A549 (cell line): Measurements from ENCODE around the gene RAD50. TPM values are rescaled to one million over a fixed set of nuclear protein-coding genes. Genes with fewer than 3 reads are reported as not detected.

Experiments used
- ATAC-seq, 2 experiments: fragments of 200-7000 bp in 1 of 2; fragments of >200 bp in 1 of 2; cut with Nextera tagmentation in 1 of 2; cut with Tn5 transposase in 1 of 2; 3 replicates each; pipeline versions ENCODE4 v1.8.0 to v1.9.1; 2018 to 2020; ENCODE audit warnings: mild to moderate bottlenecking in 1 of 2, moderate library complexity in 1 of 2
- CTCF ChIA-PET: fragments of 300-600 bp; sonication (Branson Sonifier 250); formaldehyde crosslinking; extraction: SDS; loops from one replicate; lab custom pipeline; 2021; ENCODE audit warnings: antibody characterized with exemption, inconsistent platforms; lab: Yijun Ruan, JAX
- POLR2A ChIA-PET: fragments of 350-600 bp; formaldehyde crosslinking; extraction: SDS; loops from one replicate; lab custom pipeline; 2021; ENCODE audit warnings: antibody characterized with exemption, inconsistent platforms; lab: Yijun Ruan, JAX
- DNase-seq, 2 experiments: peaks; one replicate each; pipeline versions ENCODE4 v3.0.0 to v3.0.0-alpha.2; 2011 to 2016; ENCODE audit warnings: low read depth in 1 of 2, low spot score in 1 of 2
- FAIRE-seq: peaks from 2 replicates; lab custom pipeline; 2011; peaks lifted over from hg19 to GRCh38; lab: Jason Lieb, UNC
- H3K27ac ChIP-seq, 2 experiments: fragments of >200 bp; sonication (Bioruptor Twin); formaldehyde crosslinking; 3 replicates each; pipeline ENCODE4 v1.5.1; 2016 to 2017
- H3K4me1 ChIP-seq: fragments of >200 bp; sonication (Bioruptor Twin); formaldehyde crosslinking; 3 replicates; pipeline ENCODE4 v1.6.1; 2016
- H3K4me2 ChIP-seq: fragments of >200 bp; sonication (Bioruptor Twin); formaldehyde crosslinking; 3 replicates; pipeline ENCODE4 v1.6.1; 2016
- H3K4me3 ChIP-seq: fragments of >200 bp; sonication (Bioruptor Twin); formaldehyde crosslinking; 3 replicates; pipeline ENCODE4 v1.5.1; 2016
- H3K9me3 ChIP-seq: fragments of >200 bp; sonication (Bioruptor Twin); formaldehyde crosslinking; 3 replicates; pipeline ENCODE4 v1.6.1; 2016
- CBX2 ChIP-seq: fragments of 200-600 bp; sonication (generic); IDR thresholded peaks from 2 replicates; pipeline ENCODE4 v1.6.1; 2016; ENCODE audit warnings: low read depth, mild to moderate bottlenecking, borderline replicate concordance
- CHD2 ChIP-seq: fragments of 150-350 bp; IDR thresholded peaks from 2 replicates; pipeline ENCODE4 v1.6.1; 2014; ENCODE audit warnings: low read length; ENCODE audit not compliant: partially characterized antibody
- EP300 ChIP-seq, 2 experiments: fragments of >200 bp; sonication (Bioruptor Twin); formaldehyde crosslinking; IDR thresholded peaks; 2 replicates in 1 of 2; 3 replicates in 1 of 2; pipeline ENCODE4 v1.6.1; 2016 to 2017
- ESRRA ChIP-seq: fragments of 150-350 bp; IDR thresholded peaks from 2 replicates; pipeline ENCODE4 v1.6.1; 2014; ENCODE audit warnings: mild to moderate bottlenecking, low read length, borderline replicate concordance
- FOSL2 ChIP-seq, 2 experiments: fragments of 450-650 bp in 1 of 2; fragments of >200 bp in 1 of 2; sonication (Bioruptor Twin) in 1 of 2; formaldehyde crosslinking; IDR thresholded peaks; 2 replicates each; pipeline versions ENCODE4 v1.5.0 to v1.6.1; 2016 to 2020; ENCODE audit warnings: mild to moderate bottlenecking in 1 of 2, moderate library complexity in 1 of 2
- FOXS1 ChIP-seq: fragments of 250-450 bp; sonication (Bioruptor Pico); IDR thresholded peaks from 2 replicates; pipeline ENCODE4 v1.5.0; 2020; ENCODE audit warnings: mild to moderate bottlenecking, moderate library complexity
- HDAC2 ChIP-seq: fragments of 200-600 bp; sonication (generic); IDR thresholded peaks from 2 replicates; pipeline ENCODE4 v1.6.1; 2016
- HES2 ChIP-seq: fragments of >200 bp; sonication (Bioruptor Twin); formaldehyde crosslinking; IDR thresholded peaks from 2 replicates; pipeline ENCODE4 v1.6.1; 2016
- HEYL ChIP-seq: fragments of 250-450 bp; sonication (Bioruptor Pico); IDR thresholded peaks from 2 replicates; pipeline ENCODE4 v1.8.0; 2021; ENCODE audit warnings: mild to moderate bottlenecking, moderate library complexity
- HOXA7 ChIP-seq: fragments of 250-450 bp; sonication (Bioruptor Pico); IDR thresholded peaks from 2 replicates; pipeline ENCODE4 v1.5.0; 2020; ENCODE audit warnings: mild to moderate bottlenecking, moderate library complexity
- KDM5A ChIP-seq: fragments of 200-600 bp; sonication (generic); IDR thresholded peaks from 2 replicates; pipeline ENCODE4 v1.6.1; 2016; ENCODE audit warnings: antibody characterized with exemption, mild to moderate bottlenecking
- MAX ChIP-seq: IDR thresholded peaks from 2 replicates; pipeline ENCODE4 v1.6.1; 2012
- MYC ChIP-seq: IDR thresholded peaks from 2 replicates; pipeline ENCODE4 v1.6.1; 2012; ENCODE audit warnings: mild to moderate bottlenecking, inconsistent platforms, low read length, improper control_type of control experiment, borderline replicate concordance
- POLR2A ChIP-seq: IDR thresholded peaks from 2 replicates; pipeline ENCODE4 v1.6.1; 2012; ENCODE audit warnings: mild to moderate bottlenecking, low read length
- POLR2AphosphoS2 ChIP-seq: conservative IDR thresholded peaks from 2 replicates; pipeline ENCODE4 v1.6.1; 2012; ENCODE audit warnings: low read length, improper control_type of control experiment, inconsistent platforms
- RAD21 ChIP-seq, 2 experiments: fragments of >200 bp in 1 of 2; sonication (Bioruptor Twin) in 1 of 2; formaldehyde crosslinking in 1 of 2; IDR thresholded peaks in 1 of 2; conservative IDR thresholded peaks in 1 of 2; 2 replicates in 1 of 2; 3 replicates in 1 of 2; pipeline ENCODE4 v1.6.1; 2012 to 2018; ENCODE audit warnings: inconsistent platforms in 1 of 2
- RARB ChIP-seq: fragments of 250-450 bp; sonication (Bioruptor Pico); IDR thresholded peaks from 2 replicates; pipeline ENCODE4 v1.8.0; 2021; ENCODE audit warnings: mild to moderate bottlenecking, moderate library complexity
- RNF2 ChIP-seq: fragments of 200-600 bp; sonication (generic); IDR thresholded peaks from 2 replicates; pipeline ENCODE4 v1.6.1; 2016; ENCODE audit warnings: low read depth, mild to moderate bottlenecking, antibody characterized with exemption, moderate library complexity, borderline replicate concordance
- SMC3 ChIP-seq: fragments of >200 bp; sonication (Bioruptor Twin); formaldehyde crosslinking; IDR thresholded peaks from 3 replicates; pipeline ENCODE4 v1.6.1; 2018; ENCODE audit warnings: inconsistent platforms
- SREBF2 ChIP-seq: fragments of 450-650 bp; IDR thresholded peaks from 2 replicates; pipeline ENCODE4 v1.6.1; 2014; ENCODE audit warnings: mild to moderate bottlenecking, moderate library complexity
- WGBS: methylation state at CpG from one replicate; pipeline ENCODE4 v1.1.6; 2017; ENCODE audit errors: missing lambda C conversion rate; 5-methylcytosine and 5-hydroxymethylcytosine counted together
- polyA plus RNA-seq, 4 experiments: library from polyadenylated mRNA; depleted of rRNA in 3 of 4; stranded (reverse); fragments of >200 nt; fragmentation: RNase III in 1 of 4; extraction: RNeasy Plus Mini Kit Qiagen cat#74134 plus additional on column Dnase treatment in 1 of 4; gene quantifications; 2 replicates in 3 of 4; 3 replicates in 1 of 4; pipeline ENCODE4 v1.2.3, GENCODE V29; 2011 to 2017

The RAD50 gene
- polyA plus RNA-seq, 2 of the 4 experiments (the other 2 are of a cell fraction) = 39.6 to 81.5 TPM

- 81% methylated on average over 8 of the region's 9 CpGs for WGBS
- Histone ChIP-seq H3K9me3 (no peaks in the 10 kb centered on the region), H3K4me3 (no peak overlapping the region), H3K4me1 (no peaks in the 10 kb centered on the region), H3K4me2 (no peak overlapping the region), H3K27ac (no peak overlapping the region)
- ChIA-PET CTCF (interaction anchor here (0.7 to 6.4 kb wide), 6 partner anchors 9 to 132 kb away, joined by 3 to 37 read pairs (median 4); no protein-coding TSS in a partner anchor), POLR2A (no interaction called here)
- no peak for ATAC-seq
- FAIRE-seq = no peak
- TF ChIP-seq POLR2A (no peak), FOXS1 (CRISPR knock-in tag) (no peak), RAD21 (conservative IDR thresholded peaks at IDR 0.05 in 1 of 2, IDR thresholded peaks at IDR 0.05 in 1 of 2) (no peak), RARB (CRISPR knock-in tag) (no peak), SREBF2 (no peak), SMC3 (no peak), MYC (no peak), RNF2 (no peak), CBX2 (no peak), POLR2AphosphoS2 (no peak), ESRRA (no peak), KDM5A (no peak), EP300 (IDR thresholded peaks at IDR 0.05) (no peak), HOXA7 (CRISPR knock-in tag) (no peak), HDAC2 (no peak), CHD2 (no peak), HEYL (no peak), FOSL2 (IDR thresholded peaks at IDR 0.05) (no peak), FOSL2 (CRISPR knock-in tag; IDR thresholded peaks at IDR 0.05) (no peak), HES2 (no peak)
- DNase-seq = no peak
Measured at GRCh38 chr5:132658381-132659302, 101.9 kb downstream of the RAD50 start.

GRCh38 chr5:132659598-132660493 lies 103.1 kb downstream of the RAD50 start:
- no peak for TF ChIP-seq MAX
- Histone ChIP-seq H3K4me1 (no peaks in the 10 kb centered on the region), H3K9me3 (no peaks in the 10 kb centered on the region), H3K4me3 (no peak overlapping the region), H3K4me2 (no peak overlapping the region), H3K27ac (no peak overlapping the region)
- CTCF ChIA-PET = interaction anchor here (0.5 to 6.4 kb wide), 2 partner anchors 19 to 140 kb away, joined by 4 to 37 read pairs; no protein-coding TSS in a partner anchor
- 78% methylated on average over 22 of the region's 23 CpGs for WGBS
- ATAC-seq (no peak), FAIRE-seq (no peak), DNase-seq (no peak)
- POLR2A ChIA-PET = no interaction called here
